ENCODE results near the gene C1orf52. TPM values are rescaled to one million over a fixed set of nuclear protein-coding genes. Genes with fewer than 3 reads are reported as not detected.

C1orf52 gene
- total RNA-seq, 2 experiments from 2014 or later, result 23.5 to 24.6 TPM

Other genes with a start within 250 kb of the C1orf52 start
- under 1 TPM; 0.16 to 0.23 TPM for gene MCOLN3, start 211.2 kb downstream of the C1orf52 start, total RNA-seq
- gene SYDE2, start 58.6 kb downstream of the C1orf52 start, total RNA-seq, result 1 to 10 TPM; 2.9 to 3.3 TPM
- 10 to 100 TPM; 28.3 to 28.8 TPM for gene BCL10, start 17.0 kb upstream of the C1orf52 start, total RNA-seq
- under 1 TPM; 0.09 to 0.11 TPM for gene DDAH1, start 205.5 kb upstream of the C1orf52 start, total RNA-seq